ENCODE measurements around the gene COPS7A. TPM values are rescaled to one million over a fixed set of nuclear protein-coding genes. Genes with fewer than 3 reads are reported as not detected.

The COPS7A gene
- total and polyA plus RNA-seq, 9 of the 15 experiments (the other 6 are each of a cell fraction or from before 2014, with no cell fraction given), result 12.7 to 36.0 (median 24.3) TPM

- TF ChIP-seq HINFP (tag; conservative IDR thresholded peaks at IDR 0.05; ENCODE audit: low read depth), result no peak
- peak; percentile 58 for TF ChIP-seq EP400 (IDR thresholded peaks at IDR 0.05)
- no peak for TF ChIP-seq NCOA1 (IDR thresholded peaks at IDR 0.05; ENCODE audit: low read depth)
- no peak for TF ChIP-seq ZNF217 (CRISPR knock-in tag; IDR thresholded peaks at IDR 0.05)
- 0 out of 4 replicates have a peak, but pooled peaks have one; percentile 5 to 8 for TF ChIP-seq RCOR1 (IDR thresholded peaks at IDR 0.05; ENCODE audit: borderline replicate concordance in 1 of 2, low read depth in 2 of 2, low read length in 2 of 2)
- TF ChIP-seq ZNF436 (CRISPR knock-in tag; IDR thresholded peaks at IDR 0.05), result no peak
- TF ChIP-seq HBP1 (CRISPR knock-in tag; IDR thresholded peaks at IDR 0.05), result 0 out of 2 replicates have a peak, but pooled peaks have one; percentile 7
- no peak for TF ChIP-seq ZNF518B (CRISPR knock-in tag; IDR thresholded peaks at IDR 0.05)
- no peak for TF ChIP-seq NFE2L1 (tag; IDR thresholded peaks at IDR 0.05; ENCODE audit: borderline replicate concordance, low read depth)
- TF ChIP-seq ETV6 (IDR thresholded peaks at IDR 0.05; ENCODE audit: borderline replicate concordance in 1 of 2, low read depth in 2 of 2, low read length in 1 of 2), result no peak
- TF ChIP-seq ETV6 (CRISPR knock-in tag; IDR thresholded peaks at IDR 0.05; ENCODE audit: borderline replicate concordance), result no peak
- TF ChIP-seq POLR2B (IDR thresholded peaks at IDR 0.05; ENCODE audit: low read depth, partially characterized antibody), result peak; percentile 4
- no peak for TF ChIP-seq ZBTB7A (IDR thresholded peaks at IDR 0.05; ENCODE audit: borderline replicate concordance, control insufficient read depth, low read depth, low read length)
- no peak for TF ChIP-seq STAG1 (CRISPR knock-in tag; IDR thresholded peaks at IDR 0.05; ENCODE audit: borderline replicate concordance)
- no peak for TF ChIP-seq FUS (optimal IDR thresholded peaks at IDR 0.05; ENCODE audit: low read depth, low read length)
- peak; percentile 14 for TF ChIP-seq TBP (optimal IDR thresholded peaks at IDR 0.05; ENCODE audit: low read depth, low read length)
- TF ChIP-seq ZNF639 (CRISPR knock-in tag; conservative IDR thresholded peaks at IDR 0.05 in 1 of 2, IDR thresholded peaks at IDR 0.05 in 1 of 2), result no peak
- no peak for TF ChIP-seq U2AF2 (optimal IDR thresholded peaks at IDR 0.05; ENCODE audit: low read depth, low read length)
These were observed 40.4 kb downstream of the COPS7A start (continued) for GRCh38 chr12:6764011-6764828.

Measured in K562 (cell line).